HepG2 (cell line): ENCODE results near the gene TBXAS1. TPM values are rescaled to one million over a fixed set of nuclear protein-coding genes. Genes with fewer than 3 reads are reported as not detected.

Experiments used
- ATAC-seq: fragments of 200-7000 bp; cut with Tn5 transposase; 3 replicates; pipeline ENCODE4 v1.9.1; 2020; ENCODE audit warnings: mild to moderate bottlenecking, moderate library complexity
- BruUV-seq: library from RNA; stranded (reverse); fragments of 400-500 nt; replicated peaks from 2 replicates; lab custom pipeline; 2021; lab: Mats Ljungman, UMichigan
- CTCF ChIA-PET: fragments of 300-600 bp; formaldehyde crosslinking; extraction: SDS; loops from one replicate; lab custom pipeline; 2021; ENCODE audit warnings: low total read pairs, inconsistent platforms, low intra/inter-chr PET ratio; lab: Yijun Ruan, JAX
- POLR2A ChIA-PET: fragments of 350-600 bp; sonication (Branson Sonifier 250); formaldehyde crosslinking; loops from one replicate; lab custom pipeline; 2020; ENCODE audit warnings: antibody characterized with exemption, inconsistent platforms; lab: Yijun Ruan, JAX
- DNase-seq: peaks from one replicate; pipeline ENCODE4 v3.0.0-alpha.2; 2015; ENCODE audit warnings: low spot score
- FAIRE-seq: peaks from 3 replicates; lab custom pipeline; 2011; peaks lifted over from hg19 to GRCh38; lab: Jason Lieb, UNC
- H2AFZ ChIP-seq: one replicate; pipeline ENCODE4 v1.6.1; 2011; ENCODE audit warnings: low read length, inconsistent platforms
- H3K27ac ChIP-seq: fragments of 300-600 bp; 3 replicates; pipeline ENCODE4 v1.8.0; 2011; ENCODE audit warnings: mixed run types, mild to moderate bottlenecking, mixed read lengths, low read length, inconsistent platforms; ENCODE audit not compliant: insufficient read depth; ENCODE audit errors: extremely low read length
- H3K27me3 ChIP-seq, 2 experiments: fragments of 200-600 bp in 1 of 2; 2 replicates in 1 of 2; 3 replicates in 1 of 2; pipeline versions ENCODE4 v1.6.0 to v1.8.0; 2011; ENCODE audit warnings: low read length in 2 of 2, mild to moderate bottlenecking in 2 of 2, moderate library complexity in 2 of 2, inconsistent platforms in 1 of 2; ENCODE audit not compliant: insufficient read depth in 2 of 2, control insufficient read depth in 1 of 2
- H3K36me3 ChIP-seq, 2 experiments: fragments of 200-600 bp in 1 of 2; replicated peaks in 1 of 2; 2 replicates in 1 of 2; 3 replicates in 1 of 2; pipeline versions ENCODE4 v1.5.1 to v1.8.0; 2011; ENCODE audit warnings: low read length in 2 of 2, inconsistent platforms in 1 of 2; ENCODE audit not compliant: insufficient read depth in 2 of 2, control insufficient read depth in 1 of 2
- H3K4me1 ChIP-seq: 2 replicates; pipeline ENCODE4 v1.5.1; 2012; ENCODE audit warnings: low read length, inconsistent platforms; ENCODE audit not compliant: insufficient read depth
- H3K4me2 ChIP-seq: 2 replicates; pipeline ENCODE4 v1.6.0; 2011; ENCODE audit warnings: low read depth, low read length, inconsistent platforms
- H3K4me3 ChIP-seq, 3 experiments: fragments of 200-600 bp in 1 of 3; sonication (generic), shearing (Covaris generic) in 1 of 3; replicated peaks in 1 of 3; 2 replicates each; pipeline ENCODE4 v1.5.1; 2011 to 2016; ENCODE audit warnings: low read length in 3 of 3, inconsistent platforms in 2 of 3, low read depth in 2 of 3, mild to moderate bottlenecking in 2 of 3, control low read depth in 1 of 3, mixed read lengths in 1 of 3; ENCODE audit not compliant: insufficient read depth in 1 of 3
- H3K79me2 ChIP-seq: one replicate; pipeline ENCODE4 v1.6.1; 2011; ENCODE audit warnings: low read length, inconsistent platforms; ENCODE audit not compliant: insufficient read depth
- H3K9ac ChIP-seq: 2 replicates; pipeline ENCODE4 v1.6.0; 2011; ENCODE audit warnings: mild to moderate bottlenecking, low read depth, low read length, inconsistent platforms; ENCODE audit not compliant: insufficient read depth
- H3K9me3 ChIP-seq: 2 replicates; pipeline ENCODE4 v1.5.1; 2012; ENCODE audit warnings: mild to moderate bottlenecking, low read length
- H4K20me1 ChIP-seq: 2 replicates; pipeline ENCODE4 v1.6.0; 2011; ENCODE audit warnings: inconsistent platforms, mild to moderate bottlenecking, low read length, moderate library complexity; ENCODE audit not compliant: insufficient read depth
- CEBPB ChIP-seq: IDR thresholded peaks from 2 replicates; pipeline ENCODE4 v1.6.1; 2011; ENCODE audit warnings: low read depth, low read length, improper control_type of control experiment, borderline replicate concordance
- FOSL2 ChIP-seq: sonication (generic); formaldehyde crosslinking; IDR thresholded peaks from 2 replicates; pipeline ENCODE4 v1.4.0; 2020; ENCODE audit warnings: missing genetic modification reagents
- HDAC6 ChIP-seq: fragments of 200-600 bp; sonication (generic); IDR thresholded peaks from 2 replicates; pipeline ENCODE4 v1.7.0; 2017; ENCODE audit warnings: mild to moderate bottlenecking, antibody characterized with exemption, low read length, low read depth
- HMGXB4 ChIP-seq, 2 experiments: sonication (generic) in 1 of 2; formaldehyde crosslinking in 1 of 2; IDR thresholded peaks; 2 replicates each; pipeline versions ENCODE4 v1.4.0 to v1.6.1; 2018 to 2020; ENCODE audit warnings: missing genetic modification reagents in 2 of 2, borderline replicate concordance in 1 of 2, low read depth in 1 of 2, mild to moderate bottlenecking in 1 of 2, missing biosample characterization in 1 of 2
- RARA ChIP-seq: IDR thresholded peaks from 2 replicates; pipeline ENCODE4 v1.6.1; 2016; ENCODE audit warnings: missing genetic modification reagents, missing compliant biosample characterization
- WGBS: methylation state at CpG from one replicate; pipeline ENCODE4 v1.1.6; 2017; ENCODE audit warnings: low lambda C conversion rate; 5-methylcytosine and 5-hydroxymethylcytosine counted together
- in situ Hi-C: cut with HindIII; loops from 2 replicates; pipeline ENCODE4 v1.10.0; 2017; ENCODE audit warnings: low pct_unique_long_range_greater_than_20kb; ENCODE audit not compliant: extremely low pct_ligation_motif_present
- intact Hi-C: fragments of 100-400 bp; cut with micrococcal nuclease; formaldehyde crosslinking; loops from one replicate; pipeline ENCODE4 v1.10.0; 2022; ENCODE audit not compliant: unreplicated experiment
- polyA plus RNA-seq, 8 experiments: library from polyadenylated mRNA; depleted of rRNA in 3 of 8; stranded (reverse) in 7 of 8; unstranded in 1 of 8; fragments of >200 nt; fragmentation: Illumina TruSeq in 4 of 8; extraction: Trizol in 4 of 8; gene quantifications; 2 replicates each; pipeline versions ENCODE4 v1.2.1 to v1.2.3, GENCODE V29; 2011 to 2016; ENCODE audit warnings: low read depth in 4 of 8, missing spikeins in 1 of 8, mixed read lengths in 1 of 8; ENCODE audit not compliant: insufficient read depth in 1 of 8
- total RNA-seq, 5 experiments: library from RNA; depleted of rRNA; stranded (reverse); fragments of >200 nt; fragmentation: Illumina TruSeq; extraction: Trizol; gene quantifications; 2 replicates each; pipeline ENCODE4 v1.2.3, GENCODE V29; 2016; ENCODE audit warnings: low read depth in 1 of 5
- TF ChIP-seq, protein P1 (sequence below): sonication (generic); formaldehyde crosslinking; IDR thresholded peaks from 2 replicates; pipeline ENCODE4 v1.8.0; 2022; ENCODE audit warnings: missing genetic modification reagents, mild to moderate bottlenecking, inconsistent platforms, borderline replicate concordance
- TF ChIP-seq, protein P2 (sequence below): sonication (generic); formaldehyde crosslinking; IDR thresholded peaks from 2 replicates; pipeline ENCODE4 v1.4.0; 2020; ENCODE audit warnings: missing genetic modification reagents
- TF ChIP-seq, protein P3 (sequence below): sonication (generic); IDR thresholded peaks from 2 replicates; pipeline ENCODE4 v1.6.1; 2016; ENCODE audit warnings: low read depth, borderline replicate concordance

The TBXAS1 gene
- total and polyA plus RNA-seq, 2 of the 13 experiments (the other 11 are each of a cell fraction or from before 2014, with no cell fraction given) = 4.0 to 4.9 TPM

- in situ Hi-C loops (no loop called here), intact Hi-C loops (no loop called here)
- Histone ChIP-seq H3K36me3 (no peaks in the 10 kb centered on the region), H3K4me3 (no peak overlapping the region), H3K9me3 (no peaks in the 10 kb centered on the region), H3K4me1 (peaks cover 14% of the 10 kb centered on the region; the same call in 1 of the 2 replicates), H4K20me1 (no peaks in the 10 kb centered on the region), H3K9ac (no peak overlapping the region), H3K79me2 (no peaks in the 10 kb centered on the region), H3K4me2 (no peak overlapping the region), H2AFZ (no peak overlapping the region), H3K27ac (no peak overlapping the region), H3K27me3 (no peaks in the 10 kb centered on the region)
- ChIA-PET POLR2A (no interaction called here), CTCF (no interaction called here)
- FAIRE-seq (no peak), ATAC-seq (peak; percentile 77), DNase-seq (peak; percentile 62)
- WGBS = 29% methylated on average over 2 of the region's 2 CpGs
- TF ChIP-seq, protein P1, sequence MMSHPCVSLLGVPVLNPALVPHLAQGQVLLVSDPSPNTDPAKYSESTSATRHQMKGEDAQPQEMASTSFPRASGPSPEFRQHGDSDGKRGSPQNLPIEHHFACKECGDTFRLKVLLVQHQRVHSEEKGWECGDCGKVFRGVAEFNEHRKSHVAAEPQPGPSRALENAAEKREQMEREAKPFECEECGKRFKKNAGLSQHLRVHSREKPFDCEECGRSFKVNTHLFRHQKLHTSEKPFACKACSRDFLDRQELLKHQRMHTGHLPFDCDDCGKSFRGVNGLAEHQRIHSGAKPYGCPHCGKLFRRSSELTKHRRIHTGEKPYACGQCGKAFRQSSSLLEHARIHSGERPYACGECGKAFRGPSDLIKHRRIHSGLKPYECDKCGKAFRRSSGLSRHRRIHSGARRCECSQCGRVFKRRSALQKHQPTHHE = no peak
- TF ChIP-seq, protein P2, sequence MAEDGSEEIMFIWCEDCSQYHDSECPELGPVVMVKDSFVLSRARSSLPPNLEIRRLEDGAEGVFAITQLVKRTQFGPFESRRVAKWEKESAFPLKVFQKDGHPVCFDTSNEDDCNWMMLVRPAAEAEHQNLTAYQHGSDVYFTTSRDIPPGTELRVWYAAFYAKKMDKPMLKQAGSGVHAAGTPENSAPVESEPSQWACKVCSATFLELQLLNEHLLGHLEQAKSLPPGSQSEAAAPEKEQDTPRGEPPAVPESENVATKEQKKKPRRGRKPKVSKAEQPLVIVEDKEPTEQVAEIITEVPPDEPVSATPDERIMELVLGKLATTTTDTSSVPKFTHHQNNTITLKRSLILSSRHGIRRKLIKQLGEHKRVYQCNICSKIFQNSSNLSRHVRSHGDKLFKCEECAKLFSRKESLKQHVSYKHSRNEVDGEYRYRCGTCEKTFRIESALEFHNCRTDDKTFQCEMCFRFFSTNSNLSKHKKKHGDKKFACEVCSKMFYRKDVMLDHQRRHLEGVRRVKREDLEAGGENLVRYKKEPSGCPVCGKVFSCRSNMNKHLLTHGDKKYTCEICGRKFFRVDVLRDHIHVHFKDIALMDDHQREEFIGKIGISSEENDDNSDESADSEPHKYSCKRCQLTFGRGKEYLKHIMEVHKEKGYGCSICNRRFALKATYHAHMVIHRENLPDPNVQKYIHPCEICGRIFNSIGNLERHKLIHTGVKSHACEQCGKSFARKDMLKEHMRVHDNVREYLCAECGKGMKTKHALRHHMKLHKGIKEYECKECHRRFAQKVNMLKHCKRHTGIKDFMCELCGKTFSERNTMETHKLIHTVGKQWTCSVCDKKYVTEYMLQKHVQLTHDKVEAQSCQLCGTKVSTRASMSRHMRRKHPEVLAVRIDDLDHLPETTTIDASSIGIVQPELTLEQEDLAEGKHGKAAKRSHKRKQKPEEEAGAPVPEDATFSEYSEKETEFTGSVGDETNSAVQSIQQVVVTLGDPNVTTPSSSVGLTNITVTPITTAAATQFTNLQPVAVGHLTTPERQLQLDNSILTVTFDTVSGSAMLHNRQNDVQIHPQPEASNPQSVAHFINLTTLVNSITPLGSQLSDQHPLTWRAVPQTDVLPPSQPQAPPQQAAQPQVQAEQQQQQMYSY (CRISPR knock-in tag) = no peak
- TF ChIP-seq FOSL2 (CRISPR knock-in tag) = peak; percentile 82
- TF ChIP-seq HDAC6 = no peak
- TF ChIP-seq RARA = peak; percentile 59; the same call in 1 of the 2 replicates
- TF ChIP-seq CEBPB = peak; percentile 38; the same call in 1 of the 2 replicates
- no peak for TF ChIP-seq HMGXB4 (CRISPR knock-in tag; IDR thresholded peaks at IDR 0.05; ENCODE audit: borderline replicate concordance in 1 of 2, low read depth in 1 of 2)
- TF ChIP-seq, protein P3, sequence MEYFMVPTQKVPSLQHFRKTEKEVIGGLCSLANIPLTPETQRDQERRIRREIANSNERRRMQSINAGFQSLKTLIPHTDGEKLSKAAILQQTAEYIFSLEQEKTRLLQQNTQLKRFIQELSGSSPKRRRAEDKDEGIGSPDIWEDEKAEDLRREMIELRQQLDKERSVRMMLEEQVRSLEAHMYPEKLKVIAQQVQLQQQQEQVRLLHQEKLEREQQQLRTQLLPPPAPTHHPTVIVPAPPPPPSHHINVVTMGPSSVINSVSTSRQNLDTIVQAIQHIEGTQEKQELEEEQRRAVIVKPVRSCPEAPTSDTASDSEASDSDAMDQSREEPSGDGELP = peak; percentile 83
- no TSS peak for BruUV-seq
Measured at GRCh38 chr7:139936760-139937310, 107.8 kb downstream of the TBXAS1 start.
